Parathyroid adenoma (tissue), 2 donors: ENCODE measurements around the gene ATG2A.

Experiments
- H2AFZ ChIP-seq: fragments of 300-600 bp; sonication (generic); one replicate; pipeline ENCODE4 v1.7.0; 2017; ENCODE audit warnings: antibody characterized with exemption, mild to moderate bottlenecking
- H3K27ac ChIP-seq: fragments of 300-600 bp; sonication (generic); one replicate; pipeline ENCODE4 v1.7.0; 2017
- H3K27me3 ChIP-seq: fragments of 300-600 bp; sonication (generic); one replicate; pipeline ENCODE4 v1.7.0; 2017; ENCODE audit warnings: low read length; ENCODE audit not compliant: control insufficient read depth, insufficient read depth
- H3K36me3 ChIP-seq: fragments of 300-600 bp; sonication (generic); one replicate; pipeline ENCODE4 v1.7.0; 2017; ENCODE audit warnings: low read length; ENCODE audit not compliant: control insufficient read depth, insufficient read depth
- H3K4me1 ChIP-seq: fragments of 300-600 bp; sonication (generic); one replicate; pipeline ENCODE4 v1.7.0; 2017; ENCODE audit warnings: control low read depth
- H3K4me2 ChIP-seq: fragments of 300-600 bp; sonication (generic); one replicate; pipeline ENCODE4 v1.7.0; 2017; ENCODE audit warnings: low read length
- H3K4me3 ChIP-seq: fragments of 300-600 bp; sonication (generic); one replicate; pipeline ENCODE4 v1.7.0; 2017; ENCODE audit warnings: low read depth, low read length
- H3K79me2 ChIP-seq: fragments of 300-600 bp; sonication (generic); one replicate; pipeline ENCODE4 v1.7.0; 2017; ENCODE audit warnings: control low read depth
- H3K9ac ChIP-seq: fragments of 300-600 bp; sonication (generic); one replicate; pipeline ENCODE4 v1.7.0; 2017; ENCODE audit warnings: mild to moderate bottlenecking
- H3K9me3 ChIP-seq: fragments of 300-600 bp; sonication (generic); one replicate; pipeline ENCODE4 v1.7.0; 2017; ENCODE audit warnings: low read length; ENCODE audit not compliant: control insufficient read depth
- CTCF ChIP-seq: fragments of 300-600 bp; sonication (generic); IDR thresholded peaks from one replicate; pipeline ENCODE4 v1.7.0; 2017; ENCODE audit warnings: antibody characterized with exemption, mild to moderate bottlenecking
- donor health status: primary hyperparathyroidism.

ATG2A gene

GRCh38 chr11:64859542-64860414 is 57.2 kb downstream of the ATG2A start:
- no peak for TF ChIP-seq CTCF
- no peaks in the 10 kb centered on the region for H3K79me2 ChIP-seq
- no peaks in the 10 kb centered on the region for H3K9me3 ChIP-seq
- H3K4me2 ChIP-seq, result no peak overlapping the region
- no peak overlapping the region for H3K27ac ChIP-seq
- H3K4me1 ChIP-seq, result peaks cover 5% of the 10 kb centered on the region
- H3K27me3 ChIP-seq, result no peaks in the 10 kb centered on the region
- H3K4me3 ChIP-seq, result no peak overlapping the region
- H3K9ac ChIP-seq, result no peak overlapping the region
- no peak overlapping the region for H2AFZ ChIP-seq
- H3K36me3 ChIP-seq, result no peaks in the 10 kb centered on the region

DNA sequence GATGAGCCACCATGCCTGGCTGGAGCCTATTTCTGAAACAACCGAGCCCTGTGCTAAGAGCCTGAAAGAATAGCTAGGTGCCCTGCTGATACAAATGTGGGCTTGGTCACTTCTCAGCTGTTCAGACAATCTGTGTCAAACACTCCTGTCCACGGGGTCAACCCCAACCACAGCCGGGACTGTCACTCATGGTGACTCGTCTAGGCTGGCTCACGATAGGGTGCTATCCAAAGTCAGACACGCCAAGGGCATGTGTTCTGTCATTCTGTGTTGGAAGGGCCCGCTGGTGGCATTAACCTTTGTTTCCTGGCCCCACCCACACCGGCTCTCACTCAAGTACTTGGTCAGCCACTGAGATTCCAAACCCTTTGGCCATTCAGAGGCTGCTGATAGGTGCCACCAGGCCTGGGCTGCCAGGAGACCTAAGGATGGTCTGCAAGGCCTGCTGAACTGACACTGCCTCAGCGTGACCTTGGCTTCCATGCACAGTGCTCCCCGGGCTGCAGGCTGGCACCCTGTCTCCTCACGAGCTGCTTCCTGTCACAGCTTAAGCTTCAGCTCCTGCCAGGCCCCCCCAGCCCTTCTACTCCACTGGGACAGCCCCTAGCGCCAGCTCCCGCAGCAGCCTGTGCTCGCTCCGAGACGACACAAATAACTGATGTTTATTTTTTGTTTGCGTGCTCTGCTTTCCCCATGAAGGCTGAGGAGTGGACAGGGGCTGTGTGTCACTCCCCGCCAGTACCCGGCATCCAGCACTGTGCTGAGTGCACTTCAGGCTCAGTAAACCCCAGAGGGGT is 58.3 kb downstream of the ATG2A start:
- Histone ChIP-seq H3K36me3 (no peaks in the 10 kb centered on the region), H3K27ac (no peak overlapping the region), H3K4me2 (no peak overlapping the region), H3K9me3 (no peaks in the 10 kb centered on the region), H2AFZ (no peak overlapping the region), H3K79me2 (no peaks in the 10 kb centered on the region), H3K4me3 (no peak overlapping the region), H3K9ac (no peak overlapping the region), H3K27me3 (no peaks in the 10 kb centered on the region), H3K4me1 (no peaks in the 10 kb centered on the region)
- TF ChIP-seq CTCF, result no peak

GRCh38 chr11:64857485-64857884 is 59.5 kb downstream of the ATG2A start:
- no peak overlapping the region for H3K4me2 ChIP-seq
- no peak overlapping the region for H3K9ac ChIP-seq
- H3K4me3 ChIP-seq, result no peak overlapping the region
- no peak overlapping the region for H3K27ac ChIP-seq
- no peak for TF ChIP-seq CTCF
- H3K4me1 ChIP-seq, result no peaks in the 10 kb centered on the region
- no peaks in the 10 kb centered on the region for H3K79me2 ChIP-seq
- H2AFZ ChIP-seq, result no peak overlapping the region
- no peaks in the 10 kb centered on the region for H3K9me3 ChIP-seq
- no peaks in the 10 kb centered on the region for H3K36me3 ChIP-seq
- H3K27me3 ChIP-seq, result no peaks in the 10 kb centered on the region

GRCh38 chr11:64856382-64857227 is 60.4 kb downstream of the ATG2A start:
- Histone ChIP-seq H3K4me3 (no peak overlapping the region), H2AFZ (no peak overlapping the region), H3K9ac (no peak overlapping the region), H3K27ac (no peak overlapping the region), H3K4me2 (no peak overlapping the region), H3K4me1 (no peaks in the 10 kb centered on the region), H3K27me3 (no peaks in the 10 kb centered on the region), H3K36me3 (no peaks in the 10 kb centered on the region), H3K79me2 (no peaks in the 10 kb centered on the region), H3K9me3 (no peaks in the 10 kb centered on the region)
- TF ChIP-seq CTCF, result no peak
